GM19351 (cell line): ENCODE results near the gene DDIT4.

ENCODE experiments used
- ATAC-seq: cut with Tn5 transposase; IDR thresholded peaks from one replicate; pipeline ENCODE4 v1.9.1; 2021; ENCODE audit warnings: mild to moderate bottlenecking, moderate library complexity; ENCODE audit not compliant: unreplicated experiment

DDIT4 gene

DNA sequence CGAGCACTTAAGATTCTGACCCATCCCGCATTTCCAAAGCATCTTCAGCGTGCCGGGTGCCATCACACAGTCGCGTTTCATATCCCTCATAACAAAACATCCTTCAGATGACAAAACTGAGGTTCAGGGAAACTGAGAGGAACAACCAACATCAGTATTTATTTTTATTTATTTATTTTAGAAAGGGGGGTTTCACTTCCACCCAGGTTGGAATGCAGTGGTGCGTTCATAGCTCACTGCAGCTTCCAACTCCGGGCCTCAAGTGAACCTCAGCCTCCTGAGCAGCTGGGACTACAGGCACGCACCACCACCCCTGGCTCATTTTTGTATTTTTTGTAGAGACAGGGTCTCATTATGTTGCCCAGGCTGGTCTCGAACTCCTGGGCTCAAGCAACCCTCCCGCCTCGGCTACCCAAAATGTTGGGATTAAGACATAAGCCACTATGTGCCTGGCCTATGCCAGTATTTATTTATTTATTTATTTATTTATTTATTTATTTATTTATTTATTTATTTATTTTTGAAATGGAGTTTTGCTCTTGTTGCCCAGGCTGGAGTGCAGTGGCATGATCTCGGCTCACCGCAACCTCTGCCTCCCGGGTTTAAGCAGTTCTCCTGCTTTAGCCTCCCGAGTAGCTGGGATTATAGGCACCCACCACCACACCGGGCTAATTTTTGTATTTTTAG is 24.4 kb upstream of the DDIT4 start:
- ATAC-seq = peak; percentile 14

DNA sequence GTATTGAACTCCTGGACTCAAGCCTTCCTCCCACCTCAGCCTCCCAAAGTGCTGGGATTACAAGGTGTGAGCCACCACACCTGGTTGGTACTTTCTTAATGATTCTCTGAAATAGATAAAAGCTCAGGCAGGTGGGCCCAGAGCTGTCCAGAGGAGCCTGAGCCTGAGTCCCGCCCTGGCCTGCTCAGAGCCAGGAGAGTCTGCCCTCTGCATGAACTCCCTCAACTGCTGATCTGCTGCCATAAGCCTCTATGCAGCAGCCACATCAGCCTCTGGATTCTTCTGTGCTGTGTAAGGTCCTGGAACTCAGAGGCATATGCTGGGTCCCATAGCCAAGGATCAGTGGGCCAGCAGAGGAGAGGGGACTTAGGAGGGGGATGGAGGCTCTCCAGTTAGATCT is 23.1 kb upstream of the DDIT4 start:
- ATAC-seq = no peak

DNA sequence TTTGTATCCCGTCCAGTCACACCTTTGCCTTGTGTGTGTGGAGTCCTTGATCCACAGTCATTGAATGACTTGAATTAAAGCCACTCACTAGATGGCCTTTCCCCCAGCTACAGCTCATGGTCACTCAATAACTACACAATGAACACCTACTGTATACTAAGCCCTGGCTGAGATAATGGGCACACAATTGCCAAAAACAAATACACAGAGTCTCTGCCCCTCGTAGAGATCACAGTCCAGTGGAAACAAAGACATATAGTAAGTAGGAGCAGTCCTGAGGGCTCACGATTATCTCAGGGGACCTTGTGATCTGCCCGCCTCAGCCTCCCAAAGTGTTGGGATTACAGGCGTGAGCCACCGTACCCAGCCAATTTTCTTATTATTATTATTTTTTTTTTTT is 22.1 kb upstream of the DDIT4 start:
- ATAC-seq = no peak

DNA sequence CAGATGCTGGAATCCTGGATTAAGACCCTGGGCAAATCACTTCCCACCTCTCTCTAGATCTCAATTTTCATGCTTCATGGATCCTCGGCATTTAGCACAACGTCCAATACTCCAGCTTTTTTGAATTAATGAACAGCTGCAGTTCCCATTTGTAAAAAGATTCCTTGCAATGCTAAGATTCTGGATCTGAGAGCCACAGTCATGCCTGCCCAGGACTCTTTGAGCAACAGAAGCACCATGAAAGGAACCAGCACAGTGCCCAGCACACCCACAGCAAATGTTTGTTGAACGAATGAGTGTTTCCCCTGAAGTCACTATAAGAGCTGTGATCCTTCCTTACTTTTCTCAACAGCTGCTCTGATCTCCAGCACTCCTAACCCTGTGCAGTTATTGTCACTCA is 20.8 kb upstream of the DDIT4 start:
- no peak for ATAC-seq

DNA sequence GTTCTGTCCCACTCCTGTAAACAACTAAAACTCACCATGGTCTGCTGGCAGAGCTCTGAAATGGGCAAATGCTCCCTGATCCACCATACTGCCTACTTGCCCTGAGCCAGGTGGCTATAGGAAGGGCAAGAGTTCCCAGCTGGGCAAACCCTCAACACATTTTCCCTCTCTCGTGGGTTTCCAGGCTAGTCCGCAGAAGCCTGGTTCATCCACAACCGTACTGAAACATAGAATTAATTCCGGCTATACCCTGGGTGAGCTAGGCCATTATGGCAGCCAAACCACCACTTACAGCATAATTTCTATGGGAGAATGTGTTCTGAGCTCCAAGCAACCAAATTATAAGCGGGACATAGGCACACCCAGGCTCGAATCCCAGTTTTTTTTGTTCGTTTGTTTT is 20.1 kb upstream of the DDIT4 start:
- no peak for ATAC-seq

DNA sequence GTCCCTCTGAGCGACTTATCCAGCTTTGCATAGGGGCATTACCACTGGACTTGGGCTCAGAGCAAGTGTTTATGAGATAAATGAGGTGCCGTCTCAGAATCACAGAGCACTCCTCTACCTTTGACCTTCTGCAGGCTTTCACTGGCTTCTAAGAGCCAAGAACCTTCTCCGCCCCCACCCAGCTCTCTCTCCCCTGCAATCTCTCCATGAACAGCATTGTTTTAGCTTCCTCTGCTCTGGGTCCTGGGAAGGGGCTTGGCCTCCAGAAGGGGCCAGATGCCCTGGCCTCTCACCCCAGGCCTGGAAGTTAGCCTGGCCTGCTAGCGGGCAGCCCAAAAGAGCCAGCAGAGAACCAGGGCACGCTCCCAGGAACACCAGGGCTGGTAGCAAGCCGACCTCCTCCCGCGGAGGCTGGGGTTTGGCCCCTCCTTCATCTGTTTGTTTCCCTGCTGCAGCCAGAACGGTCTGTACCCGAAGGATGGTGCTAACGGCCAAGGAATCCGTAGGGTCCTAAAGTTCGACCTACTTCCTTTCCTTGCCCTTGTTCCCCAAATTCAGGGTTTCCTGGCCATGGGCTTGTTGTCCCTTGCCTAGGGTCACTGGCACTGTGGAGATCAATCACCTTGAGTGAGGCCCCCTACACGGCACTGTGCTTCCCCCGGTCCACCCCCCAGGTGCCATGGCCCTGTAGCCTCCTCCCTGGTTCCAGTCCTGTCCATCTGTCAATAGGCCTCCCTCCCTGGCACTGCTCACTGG is 18.7 kb upstream of the DDIT4 start:
- no peak for ATAC-seq

DNA sequence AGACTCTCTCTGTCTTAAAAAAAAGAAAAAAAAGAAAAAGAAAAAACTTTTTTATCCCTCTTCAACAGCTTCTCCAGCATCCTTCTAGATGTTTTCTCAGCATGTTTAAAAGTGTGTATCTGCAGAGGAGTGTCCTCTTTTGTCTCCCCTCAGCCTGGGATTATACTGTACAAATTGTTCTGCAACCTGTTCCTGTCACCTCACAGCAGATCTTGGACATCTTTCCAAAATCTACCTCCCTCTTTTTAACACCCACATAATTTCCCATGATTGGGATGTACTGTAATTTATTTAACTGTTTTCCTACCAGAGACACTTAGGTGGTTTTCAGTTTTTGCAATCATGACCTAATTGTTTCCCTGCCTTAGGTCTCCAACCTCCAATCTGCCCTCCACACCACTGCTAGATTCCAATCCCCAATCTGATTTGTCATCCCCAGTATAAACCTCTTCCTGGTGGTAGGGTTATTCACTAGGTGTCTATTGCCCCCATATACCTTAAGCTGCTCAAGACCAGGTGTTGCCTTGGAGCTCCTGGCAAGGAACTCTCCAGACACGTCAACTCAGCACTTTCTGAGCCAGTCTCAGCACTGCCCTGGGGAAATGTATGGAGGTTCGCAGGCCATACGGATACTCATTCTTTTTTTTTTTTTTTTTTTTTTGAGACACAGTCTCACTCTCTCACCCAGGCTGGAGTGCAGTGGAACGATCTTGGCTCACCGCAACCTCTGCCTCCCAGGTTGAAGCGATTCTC is 17.6 kb upstream of the DDIT4 start:
- ATAC-seq = no peak

DNA sequence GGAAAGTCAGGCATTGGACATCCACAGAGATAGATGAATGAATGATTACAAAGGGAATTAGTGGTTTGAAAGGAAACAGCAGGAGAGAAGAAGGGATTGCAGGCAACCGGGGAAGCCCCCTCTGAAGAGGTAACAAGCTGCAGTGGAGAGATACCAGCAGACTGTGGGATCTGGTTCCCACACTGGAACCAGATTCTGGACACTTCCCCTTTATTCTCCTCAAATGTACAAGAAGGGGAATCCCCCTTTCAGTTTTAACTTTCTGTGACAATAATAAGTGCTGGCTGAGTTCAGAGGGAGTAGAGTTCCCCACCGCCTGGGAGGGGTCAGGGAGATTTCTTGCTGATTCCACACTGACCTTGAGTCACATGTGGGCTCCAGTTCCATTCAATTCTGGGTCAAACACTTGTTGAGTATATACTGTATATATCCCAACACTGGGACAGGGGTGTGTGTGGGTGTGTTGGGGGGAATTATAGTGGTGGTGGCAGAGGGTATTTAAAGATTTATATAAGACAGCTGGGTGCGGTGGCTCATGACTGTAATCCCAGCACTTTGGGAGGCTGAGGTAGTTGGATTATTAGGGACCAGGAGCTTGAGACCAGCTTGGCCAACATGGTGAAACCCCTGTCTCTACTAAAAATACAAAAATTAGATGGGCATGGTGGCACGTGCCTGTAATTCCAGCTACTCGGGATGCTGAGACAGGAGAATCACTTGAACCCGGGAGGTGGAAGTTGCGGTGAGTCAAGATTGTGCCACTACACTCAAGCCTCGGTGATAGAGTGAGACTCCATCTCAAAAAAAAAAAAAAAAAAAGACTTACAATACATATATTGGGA is 16.5 kb upstream of the DDIT4 start:
- ATAC-seq = no peak

DNA sequence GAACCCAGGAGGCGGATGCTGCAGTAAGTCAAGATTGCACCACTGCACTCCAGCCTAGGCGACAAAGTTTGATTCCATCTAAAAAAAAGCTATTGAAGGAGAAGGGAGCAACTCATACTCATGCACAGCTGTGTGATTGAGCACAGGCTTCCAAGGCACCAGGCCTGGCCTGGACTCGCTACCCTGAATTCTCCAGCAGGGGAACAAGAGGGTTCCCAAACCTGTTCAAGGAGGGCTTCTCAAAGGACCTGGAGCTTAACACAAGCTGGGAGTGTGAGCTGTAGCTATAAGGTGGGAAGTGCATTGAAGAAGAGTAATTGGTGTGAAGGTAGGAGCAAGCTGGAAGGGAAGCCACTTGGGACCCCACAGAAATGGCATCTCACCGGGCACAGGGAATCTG is 15.1 kb upstream of the DDIT4 start:
- ATAC-seq = no peak

DNA sequence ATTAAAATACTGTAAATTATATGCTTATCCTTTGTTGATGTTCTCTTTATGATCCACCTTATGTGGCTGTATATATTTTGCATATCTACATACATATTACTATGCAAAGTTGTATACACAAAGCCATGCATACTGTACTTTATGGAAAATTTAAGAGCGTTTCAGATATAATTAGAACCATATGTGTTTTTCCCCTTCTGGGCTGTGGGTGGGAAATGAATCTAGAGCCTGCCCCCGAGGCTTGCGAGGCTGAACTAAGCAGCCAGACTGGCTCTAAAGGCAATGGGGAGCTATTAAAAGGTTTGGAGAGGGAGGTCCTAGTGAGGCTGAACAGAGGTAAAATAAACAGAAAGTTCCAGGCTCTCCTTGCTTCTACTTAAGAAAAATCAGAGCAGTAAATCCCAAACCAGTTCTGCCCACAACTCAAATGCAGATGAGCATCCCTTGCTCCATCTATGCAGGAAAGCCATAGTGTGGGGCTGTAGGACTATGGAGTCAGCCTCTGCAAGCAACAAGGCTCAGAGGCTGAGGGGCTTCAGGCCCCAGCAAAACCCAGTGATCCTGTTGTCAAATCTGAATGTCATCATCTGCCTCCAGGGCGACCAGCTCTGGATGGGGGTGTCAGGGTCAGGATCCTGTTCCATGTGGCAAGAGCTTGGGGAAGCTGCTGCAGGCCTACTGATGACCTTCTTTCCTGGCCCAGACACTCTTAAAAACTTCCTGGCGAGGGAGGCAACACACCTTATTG is 14.1 kb upstream of the DDIT4 start:
- no peak for ATAC-seq

DNA sequence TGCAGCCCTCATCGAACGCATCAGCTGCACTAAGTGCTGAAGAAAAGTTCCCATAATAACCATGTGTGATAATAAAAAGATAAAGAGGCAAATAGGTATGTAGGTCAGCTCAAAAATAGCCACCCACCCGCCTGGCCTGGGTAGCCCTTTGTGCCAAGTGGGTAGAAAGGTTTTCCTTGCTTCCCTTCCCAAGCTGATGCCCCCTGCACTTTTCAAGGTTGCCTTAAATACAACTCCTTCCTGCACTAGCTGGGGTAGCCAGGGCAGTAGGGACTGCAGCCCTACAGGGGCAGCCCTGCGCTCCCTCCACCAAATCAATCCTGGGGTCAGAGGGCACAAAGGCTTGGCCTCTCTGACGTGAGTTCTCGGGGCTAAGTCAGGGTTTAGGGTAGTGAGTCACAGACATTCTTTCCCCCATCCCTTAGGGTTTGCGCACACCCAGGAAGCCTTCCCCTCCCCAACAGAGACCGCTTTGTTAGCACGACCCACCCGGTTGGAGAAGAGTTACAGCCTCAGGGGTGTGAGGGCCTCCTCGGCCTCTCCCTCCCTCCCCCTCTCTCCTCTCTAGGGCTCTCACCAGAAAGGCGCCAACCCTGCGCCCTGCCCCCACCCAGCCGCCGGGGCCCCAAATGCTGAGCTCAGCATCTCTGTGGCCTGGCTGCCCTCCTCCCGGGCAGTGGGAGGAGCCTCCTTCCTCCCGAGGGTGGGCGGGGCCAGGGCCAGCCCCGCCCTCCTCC is 13.3 kb upstream of the DDIT4 start:
- ATAC-seq = peak; percentile 54

DNA sequence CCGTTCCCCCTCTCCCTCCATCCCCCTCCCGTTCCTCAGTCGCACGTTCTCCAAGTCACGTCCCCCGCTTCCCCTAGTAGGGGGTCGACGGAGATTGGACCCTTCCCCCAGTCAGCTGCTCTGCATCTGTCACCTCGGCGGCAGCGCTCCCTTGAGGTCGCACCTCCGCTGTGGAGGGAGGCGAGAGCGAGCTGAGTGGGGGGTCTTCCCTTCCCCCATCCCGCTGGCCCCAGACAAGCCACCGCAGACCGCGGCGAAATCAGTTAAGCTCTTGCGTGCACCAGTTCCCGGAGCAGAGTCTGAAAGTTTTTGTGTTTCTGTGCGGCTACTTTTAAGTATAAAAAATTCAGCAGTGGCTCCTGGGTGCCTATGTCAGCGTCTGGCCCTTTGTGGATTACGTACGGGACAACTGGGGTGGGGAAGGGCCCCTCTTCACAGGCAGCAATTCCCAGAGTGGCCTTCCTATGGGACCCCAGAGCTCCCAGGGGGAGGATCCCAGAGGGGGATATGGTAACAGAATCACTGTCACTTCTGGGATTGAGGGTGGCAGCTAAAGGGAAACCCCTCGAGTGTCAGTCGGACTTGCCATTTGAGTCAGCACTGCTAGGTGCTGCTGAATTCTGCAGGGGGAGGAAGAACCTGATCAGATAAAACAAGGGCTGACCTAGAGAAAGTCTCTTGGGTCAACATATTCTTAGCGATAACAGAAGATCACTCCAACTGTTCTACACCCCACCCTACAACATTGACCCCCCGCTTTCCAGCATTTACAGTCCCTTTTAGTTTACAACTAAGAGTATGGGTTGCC is 12.5 kb upstream of the DDIT4 start:
- peak; percentile 55 for ATAC-seq

DNA sequence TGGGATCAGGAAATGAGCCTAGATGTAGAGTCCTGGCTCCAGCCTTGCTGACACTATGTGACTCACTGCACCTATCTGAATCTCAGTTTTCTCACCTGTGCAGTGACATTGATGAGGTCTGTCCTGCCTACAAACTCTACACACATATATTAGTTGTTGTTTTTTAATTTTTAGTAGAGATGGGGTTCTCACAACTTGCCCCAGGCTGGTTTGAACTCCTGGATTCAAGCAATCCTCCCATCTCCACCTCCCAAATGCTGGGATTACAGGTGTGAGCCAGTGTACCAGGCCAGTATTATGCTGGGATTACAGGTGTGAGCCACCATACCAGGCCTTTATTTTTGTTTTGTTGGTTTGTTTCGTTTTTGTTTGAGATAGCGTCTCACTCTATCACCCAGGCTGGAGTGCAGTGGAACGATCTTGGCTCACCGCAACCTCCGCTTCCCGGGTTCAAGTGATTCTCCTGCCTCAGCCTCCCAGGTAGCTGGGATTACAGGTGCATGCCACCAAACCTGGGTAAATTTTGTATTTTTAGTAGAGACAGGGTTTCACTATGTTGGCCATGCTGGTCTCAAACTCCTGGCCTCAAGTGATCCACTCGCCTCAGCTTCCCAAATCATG is 11.8 kb upstream of the DDIT4 start:
- peak; percentile 14 for ATAC-seq

DNA sequence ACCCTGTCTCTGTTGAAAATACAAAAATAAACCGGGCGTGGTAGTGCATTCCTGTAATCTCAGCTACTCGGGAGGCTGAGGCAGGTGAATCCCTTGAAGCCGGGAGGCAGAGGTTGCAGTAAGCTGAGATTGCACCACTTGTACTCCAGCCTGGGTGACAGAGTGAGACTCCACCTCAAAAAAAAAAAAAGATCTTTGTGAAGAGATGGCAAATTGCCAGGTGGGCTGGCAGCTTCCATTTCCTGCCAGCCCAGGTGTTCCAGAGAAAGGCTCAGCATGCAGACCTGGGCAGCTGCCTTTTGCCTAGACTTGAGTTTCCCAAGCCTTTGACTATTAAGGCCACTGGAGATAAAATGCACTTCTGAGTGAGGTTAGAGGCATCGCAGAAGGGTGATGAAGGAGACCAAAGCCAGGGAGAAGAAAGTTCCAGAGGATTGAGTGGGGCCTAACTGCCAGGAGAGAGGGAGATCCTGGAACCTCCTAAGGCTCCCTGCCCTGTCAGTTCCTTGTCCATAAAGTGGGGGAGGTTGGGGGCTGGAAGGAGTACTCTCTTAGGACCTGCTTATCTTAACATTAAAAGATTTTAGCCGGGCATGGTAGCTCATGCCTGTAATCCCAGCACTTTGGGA is 10.0 kb upstream of the DDIT4 start:
- ATAC-seq = no peak

DNA sequence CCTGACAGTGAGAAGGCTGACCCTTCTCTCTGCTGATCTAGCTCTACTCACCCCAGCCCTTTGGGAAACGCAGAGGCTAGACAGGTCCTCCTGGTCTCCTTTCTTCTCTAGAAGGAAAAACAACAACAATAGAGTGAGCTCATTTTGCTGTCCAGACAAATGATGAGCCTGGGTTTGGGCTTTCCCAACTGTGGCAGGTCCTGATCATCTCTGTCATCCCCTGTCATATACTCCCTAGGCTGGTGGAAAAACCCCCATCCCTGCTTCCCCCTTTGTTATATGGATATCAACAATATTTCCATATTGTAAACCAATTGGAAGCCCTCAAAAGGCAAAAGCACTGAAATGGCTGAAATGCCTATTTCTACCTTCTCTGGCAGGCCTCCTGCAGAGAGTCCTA is 9.2 kb upstream of the DDIT4 start:
- ATAC-seq = no peak

DNA sequence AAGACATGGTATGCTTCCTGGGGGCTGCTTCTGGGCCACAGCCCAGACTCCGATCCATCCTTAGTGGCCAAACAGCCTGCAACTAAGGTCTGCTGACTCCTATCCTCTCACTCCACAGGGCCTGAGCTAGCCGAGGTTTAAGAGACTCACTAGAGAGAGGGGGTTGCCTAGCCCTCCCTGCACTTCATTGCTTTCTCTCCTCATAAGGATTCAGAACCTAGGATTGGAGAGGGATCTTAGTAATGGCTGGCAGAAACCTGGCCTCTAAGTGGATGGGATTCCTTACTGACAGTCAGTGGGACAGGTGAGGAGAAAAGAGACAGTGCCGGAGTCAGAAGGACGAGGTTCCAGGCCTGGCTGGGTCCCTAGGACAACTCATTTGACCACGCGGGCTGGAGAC is 8.2 kb upstream of the DDIT4 start:
- no peak for ATAC-seq

DNA sequence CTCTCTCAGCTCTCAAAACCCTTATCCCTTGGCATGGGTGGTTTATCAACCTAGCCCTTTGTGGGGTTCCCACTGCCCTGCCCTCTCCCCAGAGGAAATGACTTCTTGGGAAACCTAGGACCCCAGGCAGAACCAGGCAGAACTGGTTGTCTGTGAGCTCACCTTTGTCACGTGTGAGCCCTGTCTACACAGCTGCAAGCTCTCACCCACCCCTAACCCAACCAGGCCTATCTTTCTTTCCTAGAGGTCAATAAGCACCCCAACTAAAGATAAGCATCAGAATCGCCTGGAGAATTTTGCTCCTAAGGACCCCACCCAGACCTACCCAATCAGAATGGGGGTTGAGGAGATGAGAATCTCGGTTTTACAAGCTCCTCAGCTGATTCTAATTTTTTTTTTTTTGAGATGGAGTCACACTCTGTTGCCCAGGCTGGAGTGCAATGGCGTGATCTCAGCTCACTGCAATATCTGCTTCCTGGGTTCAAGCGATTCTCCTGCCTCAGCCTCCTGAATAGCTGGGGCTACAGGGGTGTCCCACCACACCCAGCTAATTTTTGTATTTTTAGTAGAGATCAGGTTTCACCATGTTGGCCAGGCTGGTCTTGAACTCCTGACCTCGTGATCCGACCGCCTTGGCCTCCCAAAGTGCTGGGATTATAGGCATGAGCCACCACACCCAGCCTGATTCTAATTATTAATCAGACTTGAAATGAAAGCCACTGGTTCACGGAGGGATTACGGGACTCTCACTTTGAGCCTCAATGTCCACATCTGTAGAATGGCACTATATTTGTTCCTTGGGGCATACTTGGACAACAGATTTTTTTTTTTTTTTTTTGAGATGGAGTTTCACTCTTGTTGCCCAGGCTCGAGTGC is 7.5 kb upstream of the DDIT4 start:
- ATAC-seq = no peak
